Measurements from ENCODE around the gene NEU2.
"Not testable (repeated sequence)": the region's sequence is repeated elsewhere in the genome, so short reads cannot be mapped to it uniquely, and the experiment has no call there.

The NEU2 gene

GRCh38 chr2:233044974-233045605 lies 12.6 kb downstream of the NEU2 start:
- WGBS (ENCODE audit: insufficient coverage, insufficient read length): no CpG with 5 or more reads among the region's 9 CpGs
- no peak overlapping the region for H3K4me3 ChIP-seq (ENCODE audit: low read length)

GRCh38 chr2:233047206-233047605 lies 14.7 kb downstream of the NEU2 start:
- no peak for DNase-seq (ENCODE audit: low read depth, low spot score)
- WGBS (ENCODE audit: insufficient coverage, insufficient read length): no CpG with 5 or more reads among the region's 3 CpGs
- H3K27me3 ChIP-seq (ENCODE audit: control insufficient read depth, insufficient read depth, low read length): no peaks in the 10 kb centered on the region
- H3K4me3 ChIP-seq (ENCODE audit: low read length): no peak overlapping the region
- no peaks in the 10 kb centered on the region for H3K36me3 ChIP-seq (ENCODE audit: control insufficient read depth, insufficient read depth, low read length)
- peaks cover 5% of the 10 kb centered on the region for H3K4me1 ChIP-seq (ENCODE audit: control insufficient read depth, insufficient read depth, low read length)
- H3K9me3 ChIP-seq (ENCODE audit: control insufficient read depth, insufficient read depth, low read length): no peaks in the 10 kb centered on the region
- no peak overlapping the region for H3K27ac ChIP-seq (ENCODE audit: low read length)

More at GRCh38 chr2:233044974-233045605, 12.6 kb downstream of the NEU2 start:
- no peaks in the 10 kb centered on the region for H3K9me3 ChIP-seq (ENCODE audit: control insufficient read depth, insufficient read depth, low read length)
- H3K36me3 ChIP-seq (ENCODE audit: control insufficient read depth, insufficient read depth, low read length): no peaks in the 10 kb centered on the region
- H3K4me1 ChIP-seq (ENCODE audit: control insufficient read depth, insufficient read depth, low read length): peaks cover 3% of the 10 kb centered on the region; the same call in 1 of the 2 replicates
- no peak for DNase-seq (ENCODE audit: low read depth, low spot score)
- no peaks in the 10 kb centered on the region for H3K27me3 ChIP-seq (ENCODE audit: control insufficient read depth, insufficient read depth, low read length)
- no peak overlapping the region for H3K27ac ChIP-seq (ENCODE audit: low read length)

DNA sequence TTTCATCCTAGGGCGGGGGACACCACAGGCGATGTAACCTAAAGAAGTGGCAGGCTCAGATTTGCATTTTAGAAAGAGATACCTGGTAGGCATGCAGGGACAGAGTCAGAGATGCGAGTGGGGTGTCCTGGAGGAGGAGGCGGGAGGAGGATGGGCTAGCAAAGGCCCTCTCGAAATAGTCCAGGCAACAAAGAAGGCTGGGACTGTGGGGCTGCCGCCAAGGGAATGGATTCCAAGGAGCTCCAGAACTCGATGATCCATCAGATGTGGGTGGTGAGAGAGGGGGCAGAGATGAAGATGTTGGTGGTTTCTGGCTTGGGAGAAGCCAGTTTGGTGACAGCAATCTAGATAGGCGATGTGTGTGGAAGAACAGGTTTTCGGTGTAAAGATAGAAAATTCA lies 15.2 kb downstream of the NEU2 start:
- Histone ChIP-seq H3K9me3 (ENCODE audit: control insufficient read depth, insufficient read depth, low read length) (no peaks in the 10 kb centered on the region), H3K27me3 (ENCODE audit: control insufficient read depth, insufficient read depth, low read length) (no peaks in the 10 kb centered on the region), H3K36me3 (ENCODE audit: control insufficient read depth, insufficient read depth, low read length) (no peaks in the 10 kb centered on the region), H3K4me1 (ENCODE audit: control insufficient read depth, insufficient read depth, low read length) (peaks cover 5% of the 10 kb centered on the region), H3K4me3 (ENCODE audit: low read length) (no peak overlapping the region), H3K27ac (ENCODE audit: low read length) (no peak overlapping the region)
- no peak for DNase-seq (ENCODE audit: low read depth, low spot score)
- WGBS (ENCODE audit: insufficient coverage, insufficient read length): no CpG with 5 or more reads among the region's 9 CpGs

- DNase-seq (ENCODE audit: low read depth, low spot score): no peak
- H3K4me1 ChIP-seq (ENCODE audit: control insufficient read depth, insufficient read depth, low read length): peaks cover 5% of the 10 kb centered on the region
- H3K4me3 ChIP-seq (ENCODE audit: low read length): no peak overlapping the region
- WGBS (ENCODE audit: insufficient coverage, insufficient read length): no CpG with 5 or more reads among the region's 10 CpGs
- no peaks in the 10 kb centered on the region for H3K36me3 ChIP-seq (ENCODE audit: control insufficient read depth, insufficient read depth, low read length)
- H3K9me3 ChIP-seq (ENCODE audit: control insufficient read depth, insufficient read depth, low read length): no peaks in the 10 kb centered on the region
- H3K27ac ChIP-seq (ENCODE audit: low read length): no peak overlapping the region
- H3K27me3 ChIP-seq (ENCODE audit: control insufficient read depth, insufficient read depth, low read length): no peaks in the 10 kb centered on the region
Observed at GRCh38 chr2:233048569-233049193, 16.2 kb downstream of the NEU2 start.

DNA sequence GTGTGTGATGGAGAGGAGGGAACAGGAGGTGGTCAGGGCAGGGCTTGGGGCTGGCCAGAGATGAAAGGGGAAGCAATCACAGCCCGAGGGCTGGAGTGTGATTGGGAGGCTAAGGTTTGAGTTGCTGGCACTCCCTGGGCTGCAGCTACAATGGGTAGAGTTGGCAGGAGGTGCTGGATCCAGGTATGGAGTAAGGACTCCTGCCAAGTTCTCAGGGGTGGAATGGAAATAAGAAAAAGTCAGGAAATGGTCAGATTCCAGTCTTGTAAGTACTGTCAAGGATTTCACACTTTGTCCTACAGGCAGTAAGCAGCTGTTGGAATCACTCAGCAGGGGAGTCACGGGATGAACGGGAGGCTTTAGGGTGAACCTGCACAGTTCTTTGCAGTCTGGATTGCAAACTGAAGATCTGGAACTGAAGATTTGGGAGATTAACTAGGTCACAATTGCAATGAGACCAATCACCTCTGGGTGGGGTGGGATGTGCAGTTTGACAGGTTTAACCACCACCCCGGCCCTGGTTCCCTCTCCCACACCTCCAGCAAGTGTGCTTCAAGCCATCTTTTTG lies 16.8 kb downstream of the NEU2 start:
- no peak for DNase-seq (ENCODE audit: low read depth, low spot score)
- Histone ChIP-seq H3K27ac (ENCODE audit: low read length) (no peak overlapping the region), H3K9me3 (ENCODE audit: control insufficient read depth, insufficient read depth, low read length) (no peaks in the 10 kb centered on the region), H3K4me1 (ENCODE audit: control insufficient read depth, insufficient read depth, low read length) (peaks cover 6% of the 10 kb centered on the region), H3K27me3 (ENCODE audit: control insufficient read depth, insufficient read depth, low read length) (no peaks in the 10 kb centered on the region), H3K4me3 (ENCODE audit: low read length) (no peak overlapping the region), H3K36me3 (ENCODE audit: control insufficient read depth, insufficient read depth, low read length) (no peaks in the 10 kb centered on the region)
- no CpG with 5 or more reads among the region's 4 CpGs for WGBS (ENCODE audit: insufficient coverage, insufficient read length)

DNA sequence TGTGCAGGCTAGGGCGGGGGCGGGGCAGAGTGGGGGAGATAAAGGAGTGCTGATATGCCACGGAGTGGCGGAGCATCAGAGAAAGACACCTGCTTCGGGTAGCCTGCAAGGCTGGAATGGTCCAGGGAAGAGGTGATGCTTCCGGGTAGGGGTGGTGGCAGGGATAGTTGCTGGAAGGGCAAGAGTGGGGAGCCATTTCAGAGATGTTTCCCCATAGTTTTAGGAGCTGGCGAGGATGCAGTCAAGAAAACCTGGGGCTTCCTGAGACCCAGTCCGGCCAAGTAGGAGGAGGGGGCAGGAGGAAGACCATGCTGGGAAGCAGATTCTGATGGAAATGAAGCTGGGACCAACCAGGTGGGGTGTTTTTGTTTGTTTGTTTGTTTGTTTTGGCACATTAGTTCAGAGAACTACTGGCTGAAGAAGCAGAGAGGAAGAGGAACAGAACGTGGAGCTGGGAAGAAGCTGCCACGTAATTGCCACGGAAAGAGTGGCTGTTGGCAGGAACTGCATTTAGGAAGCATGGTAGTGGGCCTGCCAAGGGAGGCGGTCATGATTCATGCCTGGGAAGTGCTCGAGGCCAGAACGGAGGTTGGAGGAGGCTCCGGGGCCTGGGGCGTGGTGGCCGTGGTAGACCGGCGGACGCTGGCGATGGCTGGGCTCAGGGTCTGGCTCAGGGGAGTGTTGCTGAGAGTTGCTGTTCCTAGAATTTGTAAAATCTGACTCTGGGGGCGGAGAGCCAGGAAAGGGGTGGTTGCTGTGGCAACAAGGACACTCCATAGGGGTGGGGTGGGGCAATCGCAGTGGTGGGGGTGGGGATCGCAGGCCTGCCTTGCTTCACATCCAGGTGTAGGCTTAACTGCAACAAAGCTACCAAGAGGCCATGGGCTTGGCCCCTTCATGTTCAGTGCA lies 19.0 kb downstream of the NEU2 start:
- H3K27ac ChIP-seq (ENCODE audit: low read length): no peak overlapping the region
- no peaks in the 10 kb centered on the region for H3K36me3 ChIP-seq (ENCODE audit: control insufficient read depth, insufficient read depth, low read length)
- H3K4me1 ChIP-seq (ENCODE audit: control insufficient read depth, insufficient read depth, low read length): peaks cover 6% of the 10 kb centered on the region
- no peak for DNase-seq (ENCODE audit: low read depth, low spot score)
- no peaks in the 10 kb centered on the region for H3K9me3 ChIP-seq (ENCODE audit: control insufficient read depth, insufficient read depth, low read length)
- H3K4me3 ChIP-seq (ENCODE audit: low read length): peak overlapping the region; percentile 24; the same call in 1 of the 2 replicates
- WGBS (ENCODE audit: insufficient coverage, insufficient read length): no CpG with 5 or more reads among the region's 24 CpGs
- no peaks in the 10 kb centered on the region for H3K27me3 ChIP-seq (ENCODE audit: control insufficient read depth, insufficient read depth, low read length)

DNA sequence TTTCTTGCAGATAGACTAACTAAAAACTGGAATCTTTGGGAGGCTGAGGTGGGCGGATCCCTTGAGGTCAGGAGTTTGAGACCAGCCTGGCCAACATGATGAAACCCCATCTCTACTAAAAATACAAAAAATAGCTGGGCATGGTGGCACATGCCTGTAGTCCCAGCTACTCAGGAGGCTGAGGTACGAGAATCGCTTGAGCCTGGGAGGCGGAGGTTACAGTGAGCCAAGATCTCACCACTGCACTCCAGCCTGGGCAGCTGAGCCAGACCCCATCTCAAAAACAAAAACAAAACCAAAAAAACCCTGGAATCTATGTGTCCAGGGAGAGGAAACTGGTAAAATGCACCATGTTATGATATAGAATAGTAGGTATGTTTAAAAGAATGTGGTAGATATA lies 20.0 kb downstream of the NEU2 start:
- H3K4me1 ChIP-seq (ENCODE audit: control insufficient read depth, insufficient read depth, low read length); H3K4me3 ChIP-seq (ENCODE audit: low read length); H3K27ac ChIP-seq (ENCODE audit: low read length); DNase-seq (ENCODE audit: low read depth, low spot score); H3K9me3 ChIP-seq (ENCODE audit: control insufficient read depth, insufficient read depth, low read length); H3K27me3 ChIP-seq (ENCODE audit: control insufficient read depth, insufficient read depth, low read length); H3K36me3 ChIP-seq (ENCODE audit: control insufficient read depth, insufficient read depth, low read length): not testable (repeated sequence)
- no CpG with 5 or more reads among the region's 4 CpGs for WGBS (ENCODE audit: insufficient coverage, insufficient read length)

GRCh38 chr2:233053928-233054784 lies 21.7 kb downstream of the NEU2 start:
- no CpG with 5 or more reads among the region's 22 CpGs for WGBS (ENCODE audit: insufficient coverage, insufficient read length)
- no peak for DNase-seq (ENCODE audit: low read depth, low spot score)
- Histone ChIP-seq H3K27ac (ENCODE audit: low read length) (no peak overlapping the region), H3K4me1 (ENCODE audit: control insufficient read depth, insufficient read depth, low read length) (peaks cover 5% of the 10 kb centered on the region; the same call in 1 of the 2 replicates), H3K4me3 (ENCODE audit: low read length) (no peak overlapping the region), H3K36me3 (ENCODE audit: control insufficient read depth, insufficient read depth, low read length) (no peaks in the 10 kb centered on the region), H3K9me3 (ENCODE audit: control insufficient read depth, insufficient read depth, low read length) (no peaks in the 10 kb centered on the region), H3K27me3 (ENCODE audit: control insufficient read depth, insufficient read depth, low read length) (no peaks in the 10 kb centered on the region)

DNA sequence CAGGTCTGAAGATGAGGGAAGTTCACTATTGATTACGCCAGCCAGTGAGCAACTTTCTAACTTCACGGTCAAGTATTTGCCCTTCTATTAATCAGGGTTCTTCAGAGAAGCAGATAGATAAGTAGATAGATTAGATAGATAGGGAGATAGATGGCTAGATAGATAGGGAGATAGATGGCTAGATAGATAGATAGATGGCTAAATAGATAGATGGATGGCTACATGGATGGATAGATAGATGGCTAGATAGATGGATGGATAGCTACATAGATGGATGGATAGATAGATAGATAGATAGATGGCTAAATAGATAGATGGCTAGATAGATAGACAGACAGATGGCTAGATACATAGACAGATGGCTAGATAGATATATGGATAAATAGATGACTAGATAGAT lies 22.9 kb downstream of the NEU2 start:
- peaks cover 4% of the 10 kb centered on the region for H3K4me1 ChIP-seq (ENCODE audit: control insufficient read depth, insufficient read depth, low read length)
- H3K36me3 ChIP-seq (ENCODE audit: control insufficient read depth, insufficient read depth, low read length): no peaks in the 10 kb centered on the region
- no peak for DNase-seq (ENCODE audit: low read depth, low spot score)
- WGBS (ENCODE audit: insufficient coverage, insufficient read length): no CpG with 5 or more reads among the region's 2 CpGs
- no peaks in the 10 kb centered on the region for H3K27me3 ChIP-seq (ENCODE audit: control insufficient read depth, insufficient read depth, low read length)
- no peak overlapping the region for H3K27ac ChIP-seq (ENCODE audit: low read length)
- no peak overlapping the region for H3K4me3 ChIP-seq (ENCODE audit: low read length)
- H3K9me3 ChIP-seq (ENCODE audit: control insufficient read depth, insufficient read depth, low read length): no peaks in the 10 kb centered on the region
